Astrocyte (in vitro differentiated cells and primary cell): ENCODE measurements around the gene MLLT10. TPM values are rescaled to one million over a fixed set of nuclear protein-coding genes. Genes with fewer than 3 reads are reported as not detected.
A peak's percentile ranks its signal among the peaks of the same experiment; 100 is the strongest.

Experiments
- DNase-seq: peaks from one replicate; pipeline ENCODE4 v3.0.0-alpha.2; 2010; ENCODE audit warnings: low read depth
- FAIRE-seq: peaks from 2 replicates; lab custom pipeline; 2011; peaks lifted over from hg19 to GRCh38; lab: Jason Lieb, UNC
- H2AFZ ChIP-seq: 2 replicates; pipeline ENCODE4 v1.6.0; 2012; ENCODE audit warnings: low read depth, low read length, inconsistent platforms
- H3K27ac ChIP-seq: 2 replicates; pipeline ENCODE4 v1.5.1; 2011; ENCODE audit warnings: low read depth, low read length, inconsistent platforms
- H3K27me3 ChIP-seq: 2 replicates; pipeline ENCODE4 v1.6.0; 2011; ENCODE audit warnings: low read length, inconsistent platforms; ENCODE audit not compliant: insufficient read depth
- H3K36me3 ChIP-seq: 2 replicates; pipeline ENCODE4 v1.5.1; 2011; ENCODE audit warnings: low read length, inconsistent platforms; ENCODE audit not compliant: insufficient read depth
- H3K4me1 ChIP-seq: 2 replicates; pipeline ENCODE4 v1.5.1; 2011; ENCODE audit warnings: low read length, inconsistent platforms; ENCODE audit not compliant: insufficient read depth
- H3K4me2 ChIP-seq: 2 replicates; pipeline ENCODE4 v1.6.0; 2012; ENCODE audit warnings: low read length, inconsistent platforms
- H3K4me3 ChIP-seq: 2 replicates; pipeline ENCODE4 v1.5.1; 2011; ENCODE audit warnings: low read depth, mild to moderate bottlenecking, low read length, inconsistent platforms; ENCODE audit not compliant: insufficient read depth
- H3K79me2 ChIP-seq: 2 replicates; pipeline ENCODE4 v1.6.0; 2012; ENCODE audit warnings: mild to moderate bottlenecking, low read length, inconsistent platforms; ENCODE audit not compliant: insufficient read depth
- H3K9ac ChIP-seq: 2 replicates; pipeline ENCODE4 v1.6.0; 2012; ENCODE audit warnings: mild to moderate bottlenecking, low read length, inconsistent platforms
- H3K9me3 ChIP-seq: 2 replicates; pipeline ENCODE4 v1.5.1; 2012; ENCODE audit warnings: low read depth, mild to moderate bottlenecking, low read length, inconsistent platforms; ENCODE audit not compliant: insufficient read depth
- H4K20me1 ChIP-seq: 2 replicates; pipeline ENCODE4 v1.6.0; 2012; ENCODE audit warnings: low read length, inconsistent platforms; ENCODE audit not compliant: insufficient read depth
- H3K27ac Mint-ChIP-seq: one replicate; pipeline ENCODE4 v1.8.0; 2021; ENCODE audit warnings: mild to moderate bottlenecking, mixed read lengths; ENCODE audit not compliant: unreplicated experiment
- H3K27me3 Mint-ChIP-seq: one replicate; pipeline ENCODE4 v1.8.0; 2021; ENCODE audit warnings: low read depth, mixed read lengths; ENCODE audit not compliant: unreplicated experiment
- H3K36me3 Mint-ChIP-seq: one replicate; pipeline ENCODE4 v1.8.0; 2021; ENCODE audit warnings: low read depth, mixed read lengths; ENCODE audit not compliant: unreplicated experiment
- H3K4me1 Mint-ChIP-seq: one replicate; pipeline ENCODE4 v1.8.0; 2021; ENCODE audit warnings: low read depth, mixed read lengths; ENCODE audit not compliant: unreplicated experiment
- H3K4me3 Mint-ChIP-seq: one replicate; pipeline ENCODE4 v1.8.0; 2021; ENCODE audit warnings: mild to moderate bottlenecking, moderate library complexity, mixed read lengths; ENCODE audit not compliant: unreplicated experiment
- H3K9me3 Mint-ChIP-seq: one replicate; pipeline ENCODE4 v1.8.0; 2021; ENCODE audit warnings: mild to moderate bottlenecking, mixed read lengths; ENCODE audit not compliant: unreplicated experiment
- EZH2 ChIP-seq: IDR thresholded peaks from 2 replicates; pipeline ENCODE4 v1.6.1; 2012; ENCODE audit warnings: mild to moderate bottlenecking, low read length, inconsistent platforms; ENCODE audit not compliant: insufficient read depth
- total RNA-seq: library from RNA; stranded (reverse); gene quantifications from 2 replicates; pipeline ENCODE4 v1.2.1, GENCODE V29; 2021
- TF ChIP-seq, protein P1 (sequence below): IDR thresholded peaks from 2 replicates; pipeline ENCODE4 v1.5.1; 2011; ENCODE audit warnings: low read depth, mild to moderate bottlenecking, inconsistent platforms, low read length, moderate library complexity; ENCODE audit not compliant: insufficient read depth

Gene MLLT10
- total RNA-seq, 1 donor from 2014 or later: 46.9 TPM

DNA sequence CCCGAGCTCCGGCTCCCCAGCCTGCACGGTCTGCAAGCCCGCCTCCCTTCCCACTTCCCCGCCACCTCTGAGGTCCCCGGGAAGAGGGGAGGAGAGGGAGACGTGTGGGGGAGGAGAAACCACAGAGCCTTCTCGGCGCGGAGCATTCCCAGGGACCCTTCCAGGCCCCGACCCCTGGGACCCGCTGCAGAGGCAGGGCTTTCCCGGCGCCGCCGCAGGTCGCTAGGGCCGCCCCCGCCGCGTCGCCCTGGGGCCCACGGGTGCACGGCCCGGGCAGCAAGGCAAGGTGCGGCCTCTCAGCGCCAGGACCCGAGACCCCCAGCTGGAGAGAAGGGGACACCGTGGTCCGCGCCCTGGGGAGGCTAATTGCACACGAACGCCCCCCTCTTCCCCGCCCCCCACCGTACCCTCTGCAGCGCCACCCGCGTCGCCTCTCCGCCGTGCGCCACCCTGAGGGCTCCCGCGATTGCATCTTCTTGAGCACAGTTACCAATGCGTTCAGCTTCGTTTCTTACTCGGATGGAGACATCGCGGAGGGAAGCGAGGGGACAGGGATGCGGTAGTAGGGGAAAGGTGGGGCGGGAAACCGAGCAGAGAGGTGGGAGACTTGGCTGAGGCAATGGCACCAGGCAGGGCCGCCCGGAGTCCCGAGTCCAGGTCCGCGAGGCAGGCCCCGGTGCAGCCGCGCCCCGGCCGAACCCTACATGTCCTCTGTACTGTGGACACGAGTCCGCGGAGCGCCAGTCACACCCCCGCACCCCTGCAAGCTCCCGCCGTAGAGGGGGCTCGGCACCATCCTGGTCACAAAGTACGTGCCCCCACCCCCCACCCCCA is 37.5 kb upstream of the MLLT10 start:
- Mint-ChIP-seq H3K36me3 (peaks cover 4% of the 10 kb centered on the region), H3K27ac (no peak overlapping the region), H3K9me3 (no peaks in the 10 kb centered on the region), H3K4me3 (peak overlapping the region; percentile 85), H3K27me3 (peaks cover 5% of the 10 kb centered on the region), H3K4me1 (peaks cover 30% of the 10 kb centered on the region)
- Histone ChIP-seq H3K4me1 (peaks cover 3% of the 10 kb centered on the region), H3K27ac (peak overlapping the region; percentile 52), H3K27me3 (peaks cover 3% of the 10 kb centered on the region), H3K79me2 (no peaks in the 10 kb centered on the region), H2AFZ (peak overlapping the region; percentile 82), H3K9me3 (no peaks in the 10 kb centered on the region), H3K4me3 (peak overlapping the region; percentile 84), H3K9ac (peak overlapping the region; percentile 81), H3K36me3 (no peaks in the 10 kb centered on the region), H3K4me2 (peak overlapping the region; percentile 97), H4K20me1 (no peaks in the 10 kb centered on the region)
- DNase-seq (no peak), FAIRE-seq (no peak)
- TF ChIP-seq, protein P1, sequence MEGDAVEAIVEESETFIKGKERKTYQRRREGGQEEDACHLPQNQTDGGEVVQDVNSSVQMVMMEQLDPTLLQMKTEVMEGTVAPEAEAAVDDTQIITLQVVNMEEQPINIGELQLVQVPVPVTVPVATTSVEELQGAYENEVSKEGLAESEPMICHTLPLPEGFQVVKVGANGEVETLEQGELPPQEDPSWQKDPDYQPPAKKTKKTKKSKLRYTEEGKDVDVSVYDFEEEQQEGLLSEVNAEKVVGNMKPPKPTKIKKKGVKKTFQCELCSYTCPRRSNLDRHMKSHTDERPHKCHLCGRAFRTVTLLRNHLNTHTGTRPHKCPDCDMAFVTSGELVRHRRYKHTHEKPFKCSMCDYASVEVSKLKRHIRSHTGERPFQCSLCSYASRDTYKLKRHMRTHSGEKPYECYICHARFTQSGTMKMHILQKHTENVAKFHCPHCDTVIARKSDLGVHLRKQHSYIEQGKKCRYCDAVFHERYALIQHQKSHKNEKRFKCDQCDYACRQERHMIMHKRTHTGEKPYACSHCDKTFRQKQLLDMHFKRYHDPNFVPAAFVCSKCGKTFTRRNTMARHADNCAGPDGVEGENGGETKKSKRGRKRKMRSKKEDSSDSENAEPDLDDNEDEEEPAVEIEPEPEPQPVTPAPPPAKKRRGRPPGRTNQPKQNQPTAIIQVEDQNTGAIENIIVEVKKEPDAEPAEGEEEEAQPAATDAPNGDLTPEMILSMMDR: no peak
- no peak for TF ChIP-seq EZH2

DNA sequence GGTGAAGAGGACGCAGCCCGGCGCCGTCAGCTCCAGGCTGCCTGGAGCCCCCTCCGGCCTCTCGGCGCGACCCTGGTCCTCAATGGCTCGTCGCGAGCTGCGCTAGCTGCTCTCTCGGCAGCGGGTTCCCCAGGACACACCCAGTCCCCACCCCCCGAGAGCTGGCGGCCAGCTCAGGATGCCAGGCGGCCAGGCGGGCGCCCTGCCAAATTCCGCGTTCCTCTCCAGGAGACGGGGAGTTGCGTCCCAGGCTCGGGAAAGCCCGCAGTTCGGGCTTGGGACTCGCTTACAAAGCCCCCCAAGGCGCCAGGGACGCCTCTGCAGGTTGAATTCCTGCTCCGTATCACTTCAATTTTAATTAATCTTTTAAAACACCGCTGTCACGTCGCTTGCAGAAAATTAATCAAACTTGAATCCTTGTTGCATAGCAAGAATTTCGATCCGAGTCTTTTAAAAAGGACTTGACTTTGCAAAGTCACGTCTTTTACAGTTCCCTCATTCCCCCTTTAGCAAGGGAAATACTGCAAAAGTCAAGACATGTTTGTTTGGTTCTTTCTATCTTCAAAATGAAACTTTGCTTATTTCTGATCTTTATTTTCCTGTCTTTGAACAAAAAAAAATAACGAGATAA is 36.7 kb upstream of the MLLT10 start:
- H3K27me3 Mint-ChIP-seq: peaks cover 5% of the 10 kb centered on the region

More for the DNA sequence above, 36.7 kb upstream of the MLLT10 start:
- peak; percentile 26 for FAIRE-seq
- H3K27me3 ChIP-seq: peaks cover 3% of the 10 kb centered on the region
- peak; percentile 63 for DNase-seq
- peaks cover 36% of the 10 kb centered on the region for H3K4me1 Mint-ChIP-seq
- H3K36me3 Mint-ChIP-seq: peaks cover 4% of the 10 kb centered on the region
- TF ChIP-seq, protein P1: no peak
- no peak for TF ChIP-seq EZH2
- H3K9me3 Mint-ChIP-seq: no peaks in the 10 kb centered on the region
- H3K4me3 ChIP-seq: peak overlapping the region; percentile 84
- H3K4me2 ChIP-seq: peak overlapping the region; percentile 97
- no peaks in the 10 kb centered on the region for H3K9me3 ChIP-seq
- no peaks in the 10 kb centered on the region for H4K20me1 ChIP-seq
- no peaks in the 10 kb centered on the region for H3K79me2 ChIP-seq
- H3K9ac ChIP-seq: peak overlapping the region; percentile 81
- H3K36me3 ChIP-seq: no peaks in the 10 kb centered on the region
- peak overlapping the region; percentile 82 for H2AFZ ChIP-seq
- H3K27ac ChIP-seq: no peak overlapping the region
- H3K4me1 ChIP-seq: peaks cover 3% of the 10 kb centered on the region
- H3K27ac Mint-ChIP-seq: peak overlapping the region; percentile 81
- peak overlapping the region; percentile 85 for H3K4me3 Mint-ChIP-seq
